ENCODE results near the gene SLC1A5. TPM values are rescaled to one million over a fixed set of nuclear protein-coding genes. Genes with fewer than 3 reads are reported as not detected.

Gene SLC1A5
- total RNA-seq, 3 donors from 2014 or later (not counting 1 experiment from before 2014, with no cell fraction given) = 11.2 to 23.1 (median 18.9) TPM

- H3K9me3 ChIP-seq (ENCODE audit: control insufficient read depth, insufficient read depth, low read length) = no peaks in the 10 kb centered on the region
- H3K9me3 Mint-ChIP-seq = no peaks in the 10 kb centered on the region
- ATAC-seq (no peak), DNase-seq (no peak)
- peaks cover 17% of the 10 kb centered on the region for H3K4me1 ChIP-seq (ENCODE audit: control insufficient read depth, insufficient read depth, low read length)
- no peak for TF ChIP-seq CTCF (IDR thresholded peaks at IDR 0.05)
- no peaks in the 10 kb centered on the region for H3K27me3 Mint-ChIP-seq (ENCODE audit: low read depth in 2 of 2)
- no peaks in the 10 kb centered on the region for H3K27me3 ChIP-seq (ENCODE audit: control insufficient read depth, insufficient read depth, low read length)
- H3K36me3 Mint-ChIP-seq = no peaks in the 10 kb centered on the region
- no peak overlapping the region for H3K4me3 Mint-ChIP-seq
- peaks cover 22 to 32% of the 10 kb centered on the region in 2 donors for H3K4me1 Mint-ChIP-seq
- peaks cover 42% of the 10 kb centered on the region for H3K36me3 ChIP-seq (ENCODE audit: control insufficient read depth, insufficient read depth, low read length)
- WGBS (ENCODE audit: insufficient coverage) = 91% methylated on average over 22 of the region's 22 CpGs
- no peak overlapping the region for H3K4me3 ChIP-seq (ENCODE audit: low read length)
- H3K27ac Mint-ChIP-seq = no peak overlapping the region
- H3K27ac ChIP-seq (ENCODE audit: low read length) = no peak overlapping the region
- intact Hi-C loops (cut with micrococcal nuclease) = no loop called here
Measured at GRCh38 chr19:46736531-46737297, 51.7 kb downstream of the SLC1A5 start.

DNA sequence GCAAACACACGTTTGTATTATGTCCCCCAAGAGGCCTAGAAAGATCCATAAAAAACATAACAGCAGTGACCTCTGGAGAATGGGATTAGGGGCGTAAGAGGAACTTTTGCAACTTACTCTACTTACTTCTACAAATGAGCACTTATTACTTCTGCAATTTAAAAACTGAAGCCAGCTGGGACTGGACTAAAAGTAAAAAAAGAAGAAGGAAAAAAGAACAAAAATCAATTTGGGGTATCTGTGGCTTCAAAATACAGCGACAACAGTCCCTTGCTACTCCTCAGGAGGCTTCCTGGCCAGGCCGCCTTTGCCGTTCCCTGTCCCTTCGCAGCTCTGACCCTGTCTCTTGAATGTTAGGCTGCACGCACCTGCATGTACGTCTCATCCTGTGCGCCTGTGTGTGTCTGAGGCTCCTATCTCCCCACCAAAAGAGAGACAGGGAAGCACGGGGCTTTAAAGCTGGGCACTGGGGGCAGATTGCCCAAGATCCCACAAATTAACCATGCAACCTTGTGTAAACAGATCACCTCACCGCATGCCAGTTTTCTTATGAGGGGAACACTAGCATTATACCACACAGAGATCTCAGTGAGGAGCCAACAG lies 54.6 kb downstream of the SLC1A5 start:
- Histone ChIP-seq H3K27me3 (ENCODE audit: control insufficient read depth, insufficient read depth, low read length) (no peaks in the 10 kb centered on the region), H3K9me3 (ENCODE audit: control insufficient read depth, insufficient read depth, low read length) (no peaks in the 10 kb centered on the region), H3K27ac (ENCODE audit: low read length) (no peak overlapping the region), H3K4me3 (ENCODE audit: low read length) (no peak overlapping the region), H3K36me3 (ENCODE audit: control insufficient read depth, insufficient read depth, low read length) (peaks cover 63% of the 10 kb centered on the region), H3K4me1 (ENCODE audit: control insufficient read depth, insufficient read depth, low read length) (peaks cover 26% of the 10 kb centered on the region)
- TF ChIP-seq CTCF (IDR thresholded peaks at IDR 0.05) = no peak
- H3K27ac Mint-ChIP-seq = no peak overlapping the region
- no peak overlapping the region for H3K4me3 Mint-ChIP-seq
- no peaks in the 10 kb centered on the region for H3K9me3 Mint-ChIP-seq
- ATAC-seq (no peak), DNase-seq (no peak)
- no peaks in the 10 kb centered on the region for H3K27me3 Mint-ChIP-seq (ENCODE audit: low read depth in 2 of 2)
- intact Hi-C loops (cut with micrococcal nuclease) = no loop called here
- H3K36me3 Mint-ChIP-seq = no peaks in the 10 kb centered on the region
- H3K4me1 Mint-ChIP-seq = peaks cover 8 to 27% of the 10 kb centered on the region in 2 donors
- WGBS (ENCODE audit: insufficient coverage) = 91% methylated on average over 10 of the region's 11 CpGs

DNA sequence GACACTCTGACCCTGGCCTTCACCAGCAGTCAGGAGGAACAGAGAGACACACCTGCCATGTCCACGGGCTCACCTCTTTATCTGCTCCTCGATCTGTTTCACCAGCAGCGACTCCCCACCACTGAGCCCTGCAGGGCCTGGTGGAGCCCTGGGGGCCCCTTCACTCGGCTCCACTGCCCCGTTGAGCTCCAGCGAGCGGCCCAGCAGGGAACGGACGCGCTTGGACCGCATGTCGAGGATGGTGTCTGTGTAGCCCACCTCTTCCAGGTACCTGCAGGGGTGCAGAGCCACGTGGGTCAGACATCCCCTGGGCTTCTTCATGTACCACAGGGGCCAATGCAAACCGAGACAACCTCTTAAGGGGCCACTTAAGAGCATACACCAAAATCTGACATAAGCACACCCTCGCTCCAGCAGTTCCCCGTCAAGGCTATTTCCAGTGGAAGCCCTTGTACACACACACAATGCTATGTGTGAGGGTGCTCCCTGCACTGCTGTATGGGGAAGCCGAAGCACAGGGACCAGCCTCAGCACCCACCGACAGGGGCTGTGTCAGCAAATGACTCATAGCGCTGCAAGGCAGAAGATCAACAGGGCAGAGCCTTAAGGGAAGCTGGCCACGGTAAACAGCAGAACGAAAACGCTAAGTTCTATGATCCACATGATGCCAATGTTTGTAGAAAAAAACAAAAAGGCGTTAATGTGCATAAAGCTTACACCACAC lies 55.3 kb downstream of the SLC1A5 start:
- H3K4me3 Mint-ChIP-seq = no peak overlapping the region
- Histone ChIP-seq H3K36me3 (ENCODE audit: control insufficient read depth, insufficient read depth, low read length) (peaks cover 60% of the 10 kb centered on the region), H3K27ac (ENCODE audit: low read length) (no peak overlapping the region), H3K9me3 (ENCODE audit: control insufficient read depth, insufficient read depth, low read length) (no peaks in the 10 kb centered on the region), H3K4me3 (ENCODE audit: low read length) (no peak overlapping the region), H3K4me1 (ENCODE audit: control insufficient read depth, insufficient read depth, low read length) (peaks cover 32% of the 10 kb centered on the region), H3K27me3 (ENCODE audit: control insufficient read depth, insufficient read depth, low read length) (no peaks in the 10 kb centered on the region)
- H3K27ac Mint-ChIP-seq = no peak overlapping the region
- TF ChIP-seq CTCF (IDR thresholded peaks at IDR 0.05) = no peak
- H3K27me3 Mint-ChIP-seq (ENCODE audit: low read depth in 2 of 2) = no peaks in the 10 kb centered on the region
- 93% methylated on average over 23 of the region's 23 CpGs for WGBS (ENCODE audit: insufficient coverage)
- H3K36me3 Mint-ChIP-seq = no peaks in the 10 kb centered on the region
- H3K4me1 Mint-ChIP-seq = peaks cover 12 to 32% of the 10 kb centered on the region in 2 donors
- ATAC-seq (no peak), DNase-seq (no peak)
- no peaks in the 10 kb centered on the region for H3K9me3 Mint-ChIP-seq
- intact Hi-C loops (cut with micrococcal nuclease) = no loop called here

Data from natural killer cell (primary cell).